AG04450 (cell line): Measurements from ENCODE around the gene EHBP1. TPM values are rescaled to one million over a fixed set of nuclear protein-coding genes. Genes with fewer than 3 reads are reported as not detected.

Experiments
- CTCF ChIA-PET: fragments of 300-600, 350-600 bp; formaldehyde crosslinking; extraction: SDS; loops from one replicate; lab custom pipeline; 2022; ENCODE audit warnings: antibody characterized with exemption, inconsistent platforms; lab: Charles Lee
- POLR2A ChIA-PET: fragments of 350-600 bp; formaldehyde crosslinking; extraction: SDS; loops from one replicate; lab custom pipeline; 2021; ENCODE audit warnings: antibody characterized with exemption, inconsistent platforms; lab: Yijun Ruan, JAX
- DNase-seq: peaks from one replicate; pipeline ENCODE4 v3.0.0-alpha.2; 2011; ENCODE audit warnings: low read depth, low spot score
- H3K27ac ChIP-seq: one replicate; pipeline ENCODE4 v1.5.1; 2012; ENCODE audit warnings: low read depth, low read length, control low read depth
- H3K27me3 ChIP-seq: one replicate; pipeline ENCODE4 v1.6.0; 2012; ENCODE audit warnings: low read length; ENCODE audit not compliant: control insufficient read depth, insufficient read depth
- H3K4me3 ChIP-seq: 2 replicates; pipeline ENCODE4 v1.5.1; 2011; ENCODE audit warnings: mild to moderate bottlenecking, low read depth, low read length, control low read depth
- H3K9me3 ChIP-seq: 2 replicates; pipeline ENCODE4 v1.5.1; 2012; ENCODE audit warnings: low read length; ENCODE audit not compliant: control insufficient read depth, insufficient read depth
- polyA plus RNA-seq: library from polyadenylated mRNA; depleted of rRNA; stranded (reverse); fragments of >200 nt; gene quantifications from 2 replicates; pipeline ENCODE4 v1.2.3, GENCODE V29; 2011
- TF ChIP-seq, protein P1 (sequence below): IDR thresholded peaks from 2 replicates; pipeline ENCODE4 v1.5.1; 2011; ENCODE audit warnings: low read depth, low read length, control low read depth, inconsistent platforms

EHBP1 gene
- polyA plus RNA-seq, 1 experiment = 68.6 TPM

DNA sequence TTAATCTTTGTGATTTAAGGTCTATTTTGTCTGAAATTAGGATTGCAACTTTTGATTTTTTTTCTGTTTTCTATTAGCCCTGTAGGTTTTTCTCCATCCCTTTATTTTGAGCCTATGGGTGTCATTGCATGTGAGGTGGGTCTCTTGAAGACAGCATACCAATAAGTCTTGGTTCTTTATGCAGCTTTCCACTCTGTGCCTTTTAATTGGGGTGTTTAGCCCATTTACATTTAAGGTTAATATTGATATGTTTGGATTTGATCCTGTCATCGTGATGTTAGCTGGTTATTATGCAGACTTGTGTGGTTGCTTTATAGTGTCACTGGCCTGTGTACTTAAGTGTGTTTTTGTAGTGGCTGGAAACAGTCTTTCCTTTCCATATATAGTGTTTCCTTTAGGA is 17.7 kb downstream of the EHBP1 start:
- DNase-seq = no peak
- H3K9me3 ChIP-seq = no peaks in the 10 kb centered on the region
- ChIA-PET POLR2A (no interaction called here), CTCF (interaction anchor here (1.6 kb wide), 1 partner anchor 267 kb away, joined by 4 read pairs; no protein-coding TSS in a partner anchor)
- no peak overlapping the region for H3K27ac ChIP-seq
- no peak overlapping the region for H3K4me3 ChIP-seq
- TF ChIP-seq, protein P1, sequence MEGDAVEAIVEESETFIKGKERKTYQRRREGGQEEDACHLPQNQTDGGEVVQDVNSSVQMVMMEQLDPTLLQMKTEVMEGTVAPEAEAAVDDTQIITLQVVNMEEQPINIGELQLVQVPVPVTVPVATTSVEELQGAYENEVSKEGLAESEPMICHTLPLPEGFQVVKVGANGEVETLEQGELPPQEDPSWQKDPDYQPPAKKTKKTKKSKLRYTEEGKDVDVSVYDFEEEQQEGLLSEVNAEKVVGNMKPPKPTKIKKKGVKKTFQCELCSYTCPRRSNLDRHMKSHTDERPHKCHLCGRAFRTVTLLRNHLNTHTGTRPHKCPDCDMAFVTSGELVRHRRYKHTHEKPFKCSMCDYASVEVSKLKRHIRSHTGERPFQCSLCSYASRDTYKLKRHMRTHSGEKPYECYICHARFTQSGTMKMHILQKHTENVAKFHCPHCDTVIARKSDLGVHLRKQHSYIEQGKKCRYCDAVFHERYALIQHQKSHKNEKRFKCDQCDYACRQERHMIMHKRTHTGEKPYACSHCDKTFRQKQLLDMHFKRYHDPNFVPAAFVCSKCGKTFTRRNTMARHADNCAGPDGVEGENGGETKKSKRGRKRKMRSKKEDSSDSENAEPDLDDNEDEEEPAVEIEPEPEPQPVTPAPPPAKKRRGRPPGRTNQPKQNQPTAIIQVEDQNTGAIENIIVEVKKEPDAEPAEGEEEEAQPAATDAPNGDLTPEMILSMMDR = no peak
- H3K27me3 ChIP-seq = no peaks in the 10 kb centered on the region

DNA sequence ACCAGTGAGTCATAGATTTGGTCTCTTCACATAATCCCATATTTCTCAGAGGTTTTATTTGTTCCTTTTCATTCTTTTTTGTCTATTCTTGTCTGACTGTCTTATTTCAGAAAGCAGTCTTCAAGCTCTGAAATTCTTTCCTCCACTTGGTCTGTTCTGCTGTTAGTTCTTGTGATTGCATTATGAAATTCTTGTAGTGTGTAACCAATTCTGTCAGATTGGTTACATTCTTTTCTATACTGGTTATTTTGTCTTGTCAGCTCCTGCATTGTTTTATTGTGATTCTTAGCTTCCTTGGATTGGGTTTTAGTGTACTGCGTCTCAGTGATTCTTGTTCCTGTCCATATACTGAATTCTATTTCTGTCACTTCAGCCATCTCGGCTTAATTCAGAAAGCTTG is 18.6 kb downstream of the EHBP1 start:
- POLR2A ChIA-PET = no interaction called here
- H3K4me3 ChIP-seq = no peak overlapping the region
- H3K27me3 ChIP-seq = no peaks in the 10 kb centered on the region
- TF ChIP-seq, protein P1 = no peak
- H3K9me3 ChIP-seq = no peaks in the 10 kb centered on the region
- DNase-seq = no peak
- no peak overlapping the region for H3K27ac ChIP-seq
- CTCF ChIA-PET = interaction anchor here (0.7 to 1.6 kb wide), 2 partner anchors 36 to 268 kb away, joined by 3 to 4 read pairs; no protein-coding TSS in a partner anchor

DNA sequence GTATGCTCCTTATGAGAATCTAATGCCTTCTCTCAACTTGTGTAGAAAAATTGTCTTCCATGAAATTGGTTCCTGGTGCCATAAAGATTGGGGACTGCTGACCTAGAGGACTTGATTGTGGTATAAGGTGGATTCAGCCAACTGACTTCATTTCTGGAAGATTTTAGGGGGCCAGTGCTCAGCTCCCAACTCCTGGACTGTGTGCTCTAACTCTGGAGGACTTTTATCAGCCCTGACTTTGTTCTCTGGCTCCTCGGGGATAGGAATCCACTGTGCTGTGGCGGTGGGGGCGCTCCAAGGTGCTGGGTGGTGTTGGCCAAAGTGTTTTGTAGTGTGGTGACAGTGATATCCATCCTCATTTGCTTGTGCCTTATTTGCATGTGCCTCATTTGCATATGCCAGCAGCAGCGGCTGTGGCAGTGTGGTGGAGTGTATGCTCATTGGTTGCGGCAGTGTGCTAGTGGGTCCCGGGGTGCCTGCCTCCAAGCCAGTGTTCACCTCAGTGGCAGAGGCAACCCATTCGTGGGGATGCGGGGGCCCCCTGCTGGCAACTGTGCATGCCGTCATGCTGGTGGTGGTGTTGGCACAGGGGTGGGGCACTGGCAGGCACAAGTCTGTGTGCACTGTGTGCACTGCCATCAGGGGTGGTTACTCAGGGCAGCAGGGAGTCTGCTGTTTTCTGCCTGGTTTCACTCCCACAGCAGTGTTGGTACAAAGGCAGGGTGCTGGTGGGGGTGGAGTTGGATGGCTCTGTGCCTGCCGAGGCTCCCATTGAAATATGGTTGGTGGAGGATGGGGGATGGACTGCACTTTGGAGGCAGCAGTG is 19.6 kb downstream of the EHBP1 start:
- TF ChIP-seq, protein P1 = no peak
- Histone ChIP-seq H3K27ac (no peak overlapping the region), H3K9me3 (no peaks in the 10 kb centered on the region), H3K27me3 (no peaks in the 10 kb centered on the region), H3K4me3 (no peak overlapping the region)
- no peak for DNase-seq
- CTCF ChIA-PET = no interaction called here
- POLR2A ChIA-PET = no interaction called here

DNA sequence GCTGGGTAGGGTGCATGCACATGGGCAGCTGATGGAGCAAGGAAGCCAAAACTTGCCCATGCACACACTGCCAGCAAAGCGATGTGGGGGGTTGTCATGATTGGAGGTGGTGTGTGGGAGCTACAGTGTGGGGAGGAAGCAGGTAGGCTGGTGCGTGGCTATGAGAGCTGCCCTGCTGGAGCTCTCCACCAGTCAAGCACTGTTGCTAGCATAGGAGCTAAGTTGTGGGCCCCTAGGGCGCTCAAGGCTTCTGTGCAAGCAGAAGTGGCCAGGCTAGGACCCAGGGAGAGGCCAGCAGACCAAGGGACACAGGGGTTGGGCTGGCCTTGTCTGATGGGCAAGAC is 20.2 kb downstream of the EHBP1 start:
- ChIA-PET POLR2A (no interaction called here), CTCF (interaction anchor here (0.5 kb wide), 1 partner anchor 11 kb away, joined by 3 read pairs; no protein-coding TSS in a partner anchor)
- TF ChIP-seq, protein P1 = no peak
- Histone ChIP-seq H3K27me3 (no peaks in the 10 kb centered on the region), H3K27ac (no peak overlapping the region), H3K4me3 (no peak overlapping the region), H3K9me3 (no peaks in the 10 kb centered on the region)
- DNase-seq = no peak

DNA sequence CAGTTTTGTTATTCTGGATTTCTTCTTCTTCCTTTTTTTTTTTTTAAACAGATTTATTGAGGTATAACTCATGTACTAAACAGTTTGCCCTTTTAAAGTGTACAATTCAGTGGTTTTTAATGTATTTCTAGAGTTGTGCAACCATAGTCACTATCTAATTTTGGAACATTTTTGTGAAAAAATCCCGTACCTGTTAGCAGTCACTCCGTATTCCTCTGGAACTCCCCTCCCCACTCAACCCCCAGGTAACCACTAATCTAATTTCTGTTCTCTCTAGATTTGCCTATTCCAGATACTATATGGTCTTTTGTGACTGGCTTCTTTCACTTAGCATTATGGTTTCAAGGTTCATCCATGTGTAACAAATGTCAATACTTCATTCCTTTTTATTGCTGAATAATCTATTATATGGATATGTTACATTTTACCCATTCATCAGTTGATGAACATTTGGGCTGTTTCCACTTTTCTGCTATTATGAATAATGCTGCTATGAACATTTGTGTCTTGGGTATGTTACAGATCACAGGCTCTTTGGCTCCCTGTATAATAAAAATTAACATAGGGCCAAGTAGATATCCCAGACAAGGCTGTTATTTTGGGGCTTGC is 21.9 kb downstream of the EHBP1 start:
- TF ChIP-seq, protein P1 = no peak
- no peak overlapping the region for H3K27ac ChIP-seq
- H3K4me3 ChIP-seq = no peak overlapping the region
- H3K27me3 ChIP-seq = no peaks in the 10 kb centered on the region
- ChIA-PET CTCF (no interaction called here), POLR2A (no interaction called here)
- DNase-seq = no peak
- H3K9me3 ChIP-seq = no peaks in the 10 kb centered on the region
